HEK293T (cell line): ENCODE data around the gene RUNX3.
"Not testable (repeated sequence)": the region's sequence is repeated elsewhere in the genome, so short reads cannot be mapped to it uniquely, and the experiment has no call there.

ENCODE experiments used
- CTCF ChIA-PET: fragments of 350-600 bp; formaldehyde crosslinking; extraction: SDS; loops from one replicate; lab custom pipeline; 2021; ENCODE audit warnings: antibody characterized with exemption, inconsistent platforms; lab: Yijun Ruan, JAX
- POLR2A ChIA-PET: fragments of 350-600 bp; formaldehyde crosslinking; extraction: SDS; loops from one replicate; lab custom pipeline; 2020; ENCODE audit warnings: antibody characterized with exemption, inconsistent platforms; lab: Yijun Ruan, JAX
- DNase-seq: peaks from one replicate; pipeline ENCODE4 v3.0.0; 2012; ENCODE audit warnings: mixed read lengths; ENCODE audit errors: extremely low spot score
- ARNT ChIP-seq: fragments of 450-650 bp; IDR thresholded peaks from 2 replicates; pipeline ENCODE4 v1.6.1; 2017; ENCODE audit warnings: mild to moderate bottlenecking
- BHLHE40 ChIP-seq: fragments of 450-650 bp; IDR thresholded peaks from 2 replicates; pipeline ENCODE4 v1.6.1; 2016; ENCODE audit warnings: mild to moderate bottlenecking, moderate library complexity, borderline replicate concordance
- CTBP1 ChIP-seq: fragments of 450-650 bp; IDR thresholded peaks from 2 replicates; pipeline ENCODE4 v1.6.1; 2016; ENCODE audit warnings: borderline replicate concordance
- ELF4 ChIP-seq: fragments of 450-650 bp; IDR thresholded peaks from 2 replicates; pipeline ENCODE4 v1.6.1; 2017; ENCODE audit warnings: antibody characterized with exemption
- FOXA1 ChIP-seq: fragments of 450-650 bp; IDR thresholded peaks from 2 replicates; pipeline ENCODE4 v1.6.1; 2016; ENCODE audit warnings: mild to moderate bottlenecking
- FOXK2 ChIP-seq: fragments of 450-650 bp; IDR thresholded peaks from 2 replicates; pipeline ENCODE4 v1.6.1; 2016; ENCODE audit warnings: mild to moderate bottlenecking
- FOXM1 ChIP-seq: fragments of 450-650 bp; IDR thresholded peaks from 2 replicates; pipeline ENCODE4 v1.6.1; 2017; ENCODE audit warnings: mild to moderate bottlenecking, borderline replicate concordance
- HDGF ChIP-seq: fragments of 450-650 bp; IDR thresholded peaks from 2 replicates; pipeline ENCODE4 v1.6.1; 2017; ENCODE audit warnings: antibody characterized with exemption, borderline replicate concordance
- L3MBTL2 ChIP-seq: fragments of 450-650 bp; conservative IDR thresholded peaks from 2 replicates; pipeline ENCODE4 v1.6.1; 2016; ENCODE audit warnings: mild to moderate bottlenecking
- LEF1 ChIP-seq: fragments of 450-650 bp; IDR thresholded peaks from 2 replicates; pipeline ENCODE4 v1.6.1; 2017; ENCODE audit warnings: mild to moderate bottlenecking, borderline replicate concordance
- NFRKB ChIP-seq: fragments of 450-650 bp; IDR thresholded peaks from 2 replicates; pipeline ENCODE4 v1.6.1; 2016; ENCODE audit warnings: mild to moderate bottlenecking, moderate library complexity
- PKNOX1 ChIP-seq: fragments of 450-650 bp; IDR thresholded peaks from 2 replicates; pipeline ENCODE4 v1.6.1; 2016
- SP1 ChIP-seq: fragments of 450-650 bp; IDR thresholded peaks from 2 replicates; pipeline ENCODE4 v1.6.1; 2017
- SUZ12 ChIP-seq: fragments of 450-650 bp; IDR thresholded peaks from 2 replicates; pipeline ENCODE4 v1.6.1; 2016; ENCODE audit warnings: mild to moderate bottlenecking
- TARDBP ChIP-seq: fragments of 450-650 bp; IDR thresholded peaks from 2 replicates; pipeline ENCODE4 v1.6.1; 2016
- ZNF384 ChIP-seq: fragments of 450-650 bp; IDR thresholded peaks from 2 replicates; pipeline ENCODE4 v1.6.1; 2016

Gene RUNX3

GRCh38 chr1:24930260-24931145, at the start of gene RUNX3:
RUNX3 (minus strand) TSS chr1:24930276; CDS start chr1:24929868, 408 bp downstream.
- CTCF ChIA-PET = interaction anchor here (0.8 kb wide), 1 partner anchor 11 kb away, joined by 3 read pairs; no protein-coding TSS in a partner anchor
- DNase-seq = peak; percentile 64
- POLR2A ChIA-PET = interaction anchor here (1.2 kb wide), 1 partner anchor 10 kb away, joined by 3 read pairs; no protein-coding TSS in a partner anchor
- TF ChIP-seq PKNOX1 = peak; percentile 93
- no peak for TF ChIP-seq BHLHE40

GRCh38 chr1:24979232-24979631, 49.2 kb upstream of the RUNX3 start:
- CTCF ChIA-PET, POLR2A ChIA-PET, DNase-seq: not testable (repeated sequence)

- ChIA-PET POLR2A (no interaction called here), CTCF (interaction anchor here (0.6 kb wide), 1 partner anchor 37 kb away, joined by 3 read pairs; no protein-coding TSS in a partner anchor)
- TF ChIP-seq SP1 (no peak), NFRKB (no peak), SUZ12 (no peak), ELF4 (no peak), LEF1 (no peak), FOXM1 (no peak), BHLHE40 (no peak), ZNF384 (no peak), FOXA1 (no peak), PKNOX1 (no peak), CTBP1 (no peak), TARDBP (no peak), FOXK2 (no peak), HDGF (no peak), L3MBTL2 (no peak), ARNT (no peak)
- no peak for DNase-seq
Observed at GRCh38 chr1:24978383-24979032, 48.4 kb upstream of the RUNX3 start.

- ChIA-PET CTCF (no interaction called here), POLR2A (no interaction called here)
- DNase-seq = no peak
- no peak for TF ChIP-seq L3MBTL2
- no peak for TF ChIP-seq CTBP1
- no peak for TF ChIP-seq ARNT
- no peak for TF ChIP-seq HDGF
- TF ChIP-seq PKNOX1 = no peak
- no peak for TF ChIP-seq LEF1
- no peak for TF ChIP-seq NFRKB
- TF ChIP-seq ZNF384 = no peak
- TF ChIP-seq TARDBP = no peak
- no peak for TF ChIP-seq BHLHE40
- no peak for TF ChIP-seq FOXA1
- no peak for TF ChIP-seq ELF4
- no peak for TF ChIP-seq SP1
- no peak for TF ChIP-seq SUZ12
- no peak for TF ChIP-seq FOXM1
- TF ChIP-seq FOXK2 = no peak
Observed at GRCh38 chr1:24975391-24975790, 45.3 kb upstream of the RUNX3 start.

GRCh38 chr1:24973315-24973714, 43.2 kb upstream of the RUNX3 start:
- POLR2A ChIA-PET = interaction anchor here (0.6 kb wide), 1 partner anchor 33 kb away, joined by 3 read pairs; no protein-coding TSS in a partner anchor
- TF ChIP-seq BHLHE40 = no peak
- TF ChIP-seq ZNF384 = no peak
- TF ChIP-seq HDGF = no peak
- no peak for TF ChIP-seq LEF1
- TF ChIP-seq L3MBTL2 = no peak
- TF ChIP-seq ELF4 = no peak
- TF ChIP-seq SUZ12 = no peak
- no peak for TF ChIP-seq FOXA1
- no peak for TF ChIP-seq SP1
- no peak for DNase-seq
- CTCF ChIA-PET = interaction anchor here (0.6 kb wide), 1 partner anchor 98 kb away, joined by 3 read pairs; no protein-coding TSS in a partner anchor

GRCh38 chr1:24972915-24973242, 42.8 kb upstream of the RUNX3 start:
- no peak for DNase-seq
- ChIA-PET POLR2A (interaction anchor here (1.2 kb wide), 1 partner anchor 260 kb away, joined by 4 read pairs; the partner anchor contains the start of gene SYF2), CTCF (no interaction called here)
- TF ChIP-seq HDGF = no peak
- TF ChIP-seq SP1 = no peak
- TF ChIP-seq BHLHE40 = no peak
- no peak for TF ChIP-seq FOXA1
- TF ChIP-seq FOXM1 = no peak
- no peak for TF ChIP-seq ZNF384
- TF ChIP-seq PKNOX1 = no peak
- no peak for TF ChIP-seq CTBP1
- TF ChIP-seq L3MBTL2 = no peak
- TF ChIP-seq NFRKB = no peak
- TF ChIP-seq ARNT = no peak
- TF ChIP-seq LEF1 = no peak
